CD4-positive, alpha-beta memory T cell (primary cell): ENCODE results near the gene NKAIN4. TPM values are rescaled to one million over a fixed set of nuclear protein-coding genes. Genes with fewer than 3 reads are reported as not detected.
A peak's percentile ranks its signal among the peaks of the same experiment; 100 is the strongest.

ENCODE experiments used
- CTCF ChIA-PET: fragments of 350-600 bp; sonication (Branson Sonifier 250); formaldehyde crosslinking; loops from one replicate; lab custom pipeline; 2021; ENCODE audit warnings: inconsistent platforms; ENCODE audit not compliant: partially characterized antibody; lab: Charles Lee
- POLR2A ChIA-PET: fragments of 350-600 bp; sonication (Branson Sonifier 250); formaldehyde crosslinking; loops from one replicate; lab custom pipeline; 2021; ENCODE audit not compliant: partially characterized antibody; lab: Charles Lee
- DNase-seq, 5 donors: peaks; one replicate each; pipeline versions ENCODE4 v3.0.0 to v3.0.0-alpha.2; 2020 to 2022; ENCODE audit warnings: mixed read lengths in 1 of 5
- H3K27ac ChIP-seq: one replicate; pipeline ENCODE4 v1.7.0; 2013; ENCODE audit warnings: low read depth, low read length
- H3K27me3 ChIP-seq: 2 replicates; pipeline ENCODE4 v1.7.0; 2013; ENCODE audit warnings: mild to moderate bottlenecking, low read length, moderate library complexity; ENCODE audit not compliant: insufficient read depth
- H3K36me3 ChIP-seq: 2 replicates; pipeline ENCODE4 v1.7.0; 2013; ENCODE audit warnings: mild to moderate bottlenecking, low read length, moderate library complexity; ENCODE audit not compliant: insufficient read depth
- H3K4me1 ChIP-seq: 2 replicates; pipeline ENCODE4 v1.7.0; 2013; ENCODE audit warnings: mild to moderate bottlenecking, low read length, moderate library complexity; ENCODE audit not compliant: insufficient read depth
- H3K4me3 ChIP-seq, 2 donors: one replicate each; pipeline ENCODE4 v1.7.0; 2013; ENCODE audit warnings: low read length in 2 of 2, mild to moderate bottlenecking in 1 of 2
- H3K9me3 ChIP-seq, 2 donors: one replicate each; pipeline ENCODE4 v1.7.0; 2013; ENCODE audit warnings: low read length in 2 of 2, control low read depth in 1 of 2; ENCODE audit not compliant: control insufficient read depth in 1 of 2
- H3K27ac Mint-ChIP-seq, 7 donors: one replicate each; pipeline ENCODE4 v1.8.0; 2020 to 2021; ENCODE audit warnings: mixed read lengths in 7 of 7, mild to moderate bottlenecking in 6 of 7, inconsistent platforms in 3 of 7, moderate library complexity in 3 of 7
- H3K27me3 Mint-ChIP-seq, 2 donors: one replicate each; pipeline ENCODE4 v1.8.0; 2020 to 2021; ENCODE audit warnings: mixed read lengths in 2 of 2
- H3K36me3 Mint-ChIP-seq, 2 donors: one replicate each; pipeline ENCODE4 v1.8.0; 2020 to 2021; ENCODE audit warnings: mixed read lengths in 2 of 2, inconsistent platforms in 1 of 2, mild to moderate bottlenecking in 1 of 2
- H3K4me1 Mint-ChIP-seq, 4 donors: one replicate each; pipeline ENCODE4 v1.8.0; 2020 to 2021; ENCODE audit warnings: mixed read lengths in 4 of 4, mild to moderate bottlenecking in 1 of 4
- H3K4me3 Mint-ChIP-seq, 8 donors: one replicate each; pipeline ENCODE4 v1.8.0; 2020 to 2021; ENCODE audit warnings: mixed read lengths in 8 of 8, mild to moderate bottlenecking in 7 of 8, moderate library complexity in 6 of 8, inconsistent platforms in 3 of 8
- H3K9me3 Mint-ChIP-seq, 8 donors: one replicate each; pipeline ENCODE4 v1.8.0; 2020 to 2021; ENCODE audit warnings: mixed read lengths in 8 of 8, mild to moderate bottlenecking in 5 of 8, inconsistent platforms in 3 of 8, moderate library complexity in 1 of 8
- intact Hi-C: fragments of 100-400 bp; cut with micrococcal nuclease; formaldehyde crosslinking; loops from one replicate; pipeline ENCODE4 v1.15.1; 2023
- polyA plus RNA-seq, 2 donors: library from polyadenylated mRNA; unstranded; fragments of 300-500 nt; fragmentation: Illumina TruSeq; gene quantifications; one replicate each; pipeline ENCODE4 v1.2.3, GENCODE V29; 2021
- total RNA-seq, 2 experiments: library from RNA; stranded (reverse); gene quantifications; one replicate each; pipeline ENCODE4 v1.2.3, GENCODE V29; 2021

Gene NKAIN4
- total and polyA plus RNA-seq, 4 experiments from 2014 or later = not detected

DNA sequence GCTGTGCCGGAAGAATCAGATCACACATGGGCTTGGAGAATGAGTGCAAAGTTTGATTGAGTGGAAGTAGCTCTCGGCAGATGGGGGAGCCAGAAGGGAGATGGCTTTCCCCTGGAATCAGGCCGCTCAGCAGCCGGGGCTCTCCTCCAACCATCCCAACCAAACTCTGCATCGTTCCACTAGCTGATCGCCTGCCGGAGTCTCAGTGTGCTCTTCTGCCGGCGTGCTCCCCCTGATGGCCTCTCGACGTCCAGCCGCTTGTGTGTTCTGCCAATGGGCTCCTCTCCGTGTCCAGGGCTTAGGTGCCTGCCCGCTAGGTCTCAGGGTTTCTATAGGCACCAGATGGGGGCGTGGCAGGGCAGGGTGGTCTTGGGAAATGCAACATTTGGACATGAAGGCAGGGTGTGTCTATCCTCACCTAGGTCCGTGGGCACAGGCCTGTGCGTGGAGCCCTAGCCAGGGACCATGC, 23.4 kb downstream of the NKAIN4 start:
- no peak overlapping the region for H3K27ac ChIP-seq
- Mint-ChIP-seq H3K36me3 (no peaks in the 10 kb centered on the region), H3K9me3 (no peaks in the 10 kb centered on the region), H3K4me3 (no peak overlapping the region), H3K27me3 (peaks cover 19 to 38% of the 10 kb centered on the region in 2 donors), H3K27ac (no peak overlapping the region), H3K4me1 (peaks cover 0 to 16% (median 0%) of the 10 kb centered on the region in 4 donors)
- H3K27me3 ChIP-seq = peaks cover 15% of the 10 kb centered on the region
- H3K9me3 ChIP-seq = no peaks in the 10 kb centered on the region
- peak in 1 of 5 donors; percentile 19 for DNase-seq
- POLR2A ChIA-PET = no interaction called here
- no peak overlapping the region for H3K4me3 ChIP-seq
- H3K36me3 ChIP-seq = no peaks in the 10 kb centered on the region
- CTCF ChIA-PET = no interaction called here
- no peaks in the 10 kb centered on the region for H3K4me1 ChIP-seq
- intact Hi-C loops = no loop called here

DNA sequence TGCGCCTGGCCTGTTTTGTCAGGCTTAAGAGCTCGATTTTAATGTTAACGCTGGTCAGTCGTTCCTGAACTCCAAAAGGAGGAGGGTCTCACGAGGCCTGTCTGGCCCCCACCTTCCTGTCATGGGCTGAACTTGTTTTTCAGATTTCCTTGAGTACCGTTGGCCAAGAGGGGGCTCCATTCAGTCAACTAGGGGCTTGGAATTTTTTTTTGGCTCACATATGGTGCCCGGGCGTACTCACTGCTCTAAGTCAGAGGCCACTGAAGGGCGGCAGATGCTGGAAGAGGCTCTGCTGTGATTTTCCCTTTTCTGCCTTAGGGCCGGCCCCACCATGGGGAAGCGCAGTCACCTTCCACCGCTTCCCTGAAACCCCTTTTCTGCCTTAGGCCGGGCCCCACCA, 25.5 kb downstream of the NKAIN4 start:
- H3K9me3 Mint-ChIP-seq = no peaks in the 10 kb centered on the region
- peaks cover 0 to 4% (median 0%) of the 10 kb centered on the region in 4 donors for H3K4me1 Mint-ChIP-seq
- intact Hi-C loops = no loop called here
- CTCF ChIA-PET = interaction anchor here (0.8 kb wide), 1 partner anchor 10 kb away, joined by 3 read pairs; no protein-coding TSS in a partner anchor
- DNase-seq = peak in 1 of 5 donors; percentile 17
- H3K27me3 Mint-ChIP-seq = peaks cover 19 to 35% of the 10 kb centered on the region in 2 donors
- no peak overlapping the region for H3K27ac ChIP-seq
- peaks cover 15% of the 10 kb centered on the region for H3K27me3 ChIP-seq
- POLR2A ChIA-PET = no interaction called here
- no peaks in the 10 kb centered on the region for H3K36me3 Mint-ChIP-seq
- H3K27ac Mint-ChIP-seq = no peak overlapping the region
- no peaks in the 10 kb centered on the region for H3K4me1 ChIP-seq
- H3K36me3 ChIP-seq = no peaks in the 10 kb centered on the region
- no peak overlapping the region for H3K4me3 Mint-ChIP-seq
- no peaks in the 10 kb centered on the region for H3K9me3 ChIP-seq
- H3K4me3 ChIP-seq = no peak overlapping the region

DNA sequence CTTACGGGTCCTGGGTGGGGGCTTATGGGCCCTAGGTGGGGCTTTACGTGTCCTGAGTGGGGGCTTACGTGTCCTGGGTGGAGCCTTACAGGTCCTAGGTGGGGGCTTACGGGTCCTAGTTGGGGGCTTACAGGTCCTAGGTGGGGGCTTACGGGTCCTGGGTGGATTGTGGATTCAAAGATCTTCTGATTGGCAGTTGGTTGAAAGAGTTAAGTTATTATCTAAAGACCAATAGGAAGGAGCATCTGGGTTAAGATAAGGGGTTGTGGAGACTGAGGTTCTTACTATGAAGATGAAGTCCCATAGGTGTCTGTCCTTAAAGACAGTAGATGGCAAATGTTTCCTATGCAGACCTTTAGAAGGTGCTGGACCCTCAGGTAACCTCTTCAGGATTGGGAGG, 27.0 kb downstream of the NKAIN4 start:
- no peak overlapping the region for H3K4me3 ChIP-seq
- no peak overlapping the region for H3K27ac ChIP-seq
- Mint-ChIP-seq H3K4me3 (no peak overlapping the region), H3K27ac (no peak overlapping the region), H3K27me3 (peaks cover 16 to 32% of the 10 kb centered on the region in 2 donors), H3K36me3 (no peaks in the 10 kb centered on the region), H3K9me3 (peaks cover 0 to 2% (median 0%) of the 10 kb centered on the region in 8 donors), H3K4me1 (peaks cover 0 to 4% (median 0%) of the 10 kb centered on the region in 4 donors)
- peaks cover 15% of the 10 kb centered on the region for H3K27me3 ChIP-seq
- no peaks in the 10 kb centered on the region for H3K4me1 ChIP-seq
- CTCF ChIA-PET = no interaction called here
- no peaks in the 10 kb centered on the region for H3K9me3 ChIP-seq
- no peaks in the 10 kb centered on the region for H3K36me3 ChIP-seq
- DNase-seq = peak in 1 of 5 donors; percentile 2
- POLR2A ChIA-PET = no interaction called here
- intact Hi-C loops = no loop called here

DNA sequence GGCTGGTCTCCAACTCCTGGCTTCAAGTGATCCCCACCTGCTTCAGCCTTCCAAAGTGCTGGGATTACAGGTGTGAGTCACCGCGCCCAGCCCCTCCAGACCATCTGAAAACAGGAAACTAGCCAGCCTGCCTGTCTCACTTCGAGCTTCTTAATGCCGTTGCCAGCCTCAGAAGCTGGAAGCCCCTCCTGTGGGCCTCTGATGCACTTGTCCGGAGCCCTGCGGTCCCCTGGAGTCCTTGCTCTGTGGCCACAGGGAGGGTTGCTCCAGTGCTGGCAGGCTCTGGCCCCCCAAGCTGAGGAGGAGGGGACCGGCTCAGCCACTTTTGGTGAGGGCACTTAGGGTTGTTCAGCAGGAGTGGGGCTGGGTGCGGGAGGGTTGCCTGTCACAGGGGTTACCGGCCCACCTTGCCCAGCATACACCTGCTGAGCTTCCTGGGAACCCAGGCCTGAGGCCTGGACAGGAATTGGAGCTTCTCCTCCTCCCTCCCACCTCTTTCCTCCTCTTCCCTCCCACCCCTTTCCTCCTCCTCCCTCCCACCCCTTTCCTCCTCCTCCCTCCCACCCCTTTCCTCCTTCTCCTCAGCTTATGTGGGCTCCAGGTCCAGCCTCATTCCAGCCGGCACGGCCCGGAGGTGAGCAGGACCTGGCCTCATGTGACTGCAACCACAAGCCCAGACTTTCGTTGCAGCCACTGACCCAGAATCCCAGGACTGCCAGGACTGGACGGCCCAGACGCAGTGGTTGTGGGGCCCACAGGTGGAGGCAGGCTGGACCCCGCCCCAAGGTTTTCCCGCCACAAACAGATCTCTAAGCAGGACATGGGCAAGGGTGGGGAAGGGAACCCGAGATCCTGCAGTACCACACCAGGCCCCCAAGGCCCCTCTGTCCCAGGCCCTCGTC, 28.0 kb downstream of the NKAIN4 start:
- Mint-ChIP-seq H3K9me3 (peaks cover 0 to 2% (median 0%) of the 10 kb centered on the region in 8 donors), H3K36me3 (no peaks in the 10 kb centered on the region), H3K27ac (no peak overlapping the region), H3K27me3 (peaks cover 12 to 23% of the 10 kb centered on the region in 2 donors), H3K4me3 (no peak overlapping the region), H3K4me1 (no peaks in the 10 kb centered on the region)
- DNase-seq = peak in 1 of 5 donors; percentile 16
- ChIA-PET CTCF (interaction anchor here (4.8 kb wide), 1 partner anchor 14 kb away, joined by 64 read pairs; the partner anchor contains the start of gene YTHDF1), POLR2A (no interaction called here)
- no peak overlapping the region for H3K27ac ChIP-seq
- no peaks in the 10 kb centered on the region for H3K36me3 ChIP-seq
- H3K4me3 ChIP-seq = no peak overlapping the region
- intact Hi-C loops = no loop called here
- no peaks in the 10 kb centered on the region for H3K9me3 ChIP-seq
- peaks cover 15% of the 10 kb centered on the region for H3K27me3 ChIP-seq
- no peaks in the 10 kb centered on the region for H3K4me1 ChIP-seq

GRCh38 chr20:63225082-63225454, 29.2 kb downstream of the NKAIN4 start:
- Histone ChIP-seq H3K36me3 (no peaks in the 10 kb centered on the region), H3K4me3 (no peak overlapping the region), H3K9me3 (no peaks in the 10 kb centered on the region), H3K27ac (no peak overlapping the region), H3K4me1 (no peaks in the 10 kb centered on the region), H3K27me3 (peaks cover 7% of the 10 kb centered on the region)
- H3K27ac Mint-ChIP-seq = no peak overlapping the region
- peaks cover 0 to 2% (median 0%) of the 10 kb centered on the region in 8 donors for H3K9me3 Mint-ChIP-seq
- POLR2A ChIA-PET = no interaction called here
- no peaks in the 10 kb centered on the region for H3K36me3 Mint-ChIP-seq
- DNase-seq = no peak
- intact Hi-C loops = no loop called here
- H3K27me3 Mint-ChIP-seq = peaks cover 10 to 18% of the 10 kb centered on the region in 2 donors
- H3K4me3 Mint-ChIP-seq = no peak overlapping the region
- CTCF ChIA-PET = interaction anchor here (2.8 to 4.8 kb wide), 5 partner anchors 10 to 156 kb away, joined by 12 to 64 read pairs (median 33); partner anchors contain the start of genes ARFGAP1, BIRC7 and YTHDF1
- no peaks in the 10 kb centered on the region for H3K4me1 Mint-ChIP-seq

DNA sequence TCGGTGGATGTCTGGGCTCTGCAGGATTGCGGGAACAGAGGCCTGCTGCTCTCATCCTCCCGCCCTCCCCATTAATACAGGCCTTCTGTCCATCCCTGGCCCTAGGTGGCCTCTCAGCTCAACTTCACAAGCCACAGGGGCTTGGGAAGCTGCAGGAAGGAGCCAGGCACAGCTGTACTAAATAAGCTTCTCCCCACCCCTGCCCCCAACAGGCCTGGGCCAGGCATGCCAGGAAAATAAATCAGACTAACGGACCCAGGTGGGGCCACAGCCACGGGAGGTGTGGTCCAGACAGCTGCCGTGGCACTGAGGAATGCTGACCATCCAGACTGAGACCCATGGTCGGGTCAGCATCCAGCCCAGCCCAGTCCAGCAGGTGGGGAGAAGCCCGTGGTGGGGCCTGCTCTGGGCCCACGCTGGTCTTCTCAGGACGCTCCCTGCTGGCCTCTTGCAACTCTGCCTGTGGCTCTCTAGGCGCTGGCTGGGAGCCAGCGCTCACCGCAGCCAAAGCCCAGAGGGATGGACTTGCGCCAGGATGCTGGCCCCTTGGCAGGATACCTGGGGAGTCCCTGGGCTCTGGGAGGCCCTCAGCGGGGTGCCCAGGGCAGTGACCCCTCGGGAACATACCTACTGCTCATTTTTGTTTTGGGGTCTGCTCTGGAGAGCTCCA, 29.7 kb downstream of the NKAIN4 start:
- Histone ChIP-seq H3K4me1 (no peaks in the 10 kb centered on the region), H3K27ac (no peak overlapping the region), H3K4me3 (no peak overlapping the region), H3K36me3 (no peaks in the 10 kb centered on the region), H3K9me3 (no peaks in the 10 kb centered on the region), H3K27me3 (peaks cover 5% of the 10 kb centered on the region)
- Mint-ChIP-seq H3K4me3 (peak overlapping the region in 1 of 8 donors; percentile 26), H3K27ac (no peak overlapping the region), H3K9me3 (peaks cover 0 to 2% (median 0%) of the 10 kb centered on the region in 8 donors), H3K27me3 (peaks cover 4 to 14% of the 10 kb centered on the region in 2 donors), H3K36me3 (no peaks in the 10 kb centered on the region), H3K4me1 (no peaks in the 10 kb centered on the region)
- intact Hi-C loops = no loop called here
- CTCF ChIA-PET = interaction anchor here (1.1 to 4.8 kb wide), 11 partner anchors 11 to 157 kb away, joined by 3 to 64 read pairs (median 12); partner anchors contain the start of genes ARFGAP1, BIRC7 and YTHDF1
- POLR2A ChIA-PET = no interaction called here
- no peak for DNase-seq

- no peaks in the 10 kb centered on the region for H3K36me3 ChIP-seq
- ChIA-PET POLR2A (no interaction called here), CTCF (interaction anchor here (0.6 to 4.8 kb wide), 27 partner anchors 11 to 895 kb away, joined by 3 to 64 read pairs (median 5); partner anchors contain the start of genes ARFGAP1, BIRC7 and YTHDF1)
- H3K4me3 Mint-ChIP-seq = no peak overlapping the region
- H3K9me3 Mint-ChIP-seq = peaks cover 0 to 2% (median 0%) of the 10 kb centered on the region in 8 donors
- DNase-seq = no peak
- no peaks in the 10 kb centered on the region for H3K4me1 ChIP-seq
- H3K27me3 ChIP-seq = no peaks in the 10 kb centered on the region
- H3K9me3 ChIP-seq = no peaks in the 10 kb centered on the region
- no peak overlapping the region for H3K27ac Mint-ChIP-seq
- no peak overlapping the region for H3K4me3 ChIP-seq
- peaks cover 0 to 8% of the 10 kb centered on the region in 2 donors for H3K27me3 Mint-ChIP-seq
- no peaks in the 10 kb centered on the region for H3K4me1 Mint-ChIP-seq
- no peak overlapping the region for H3K27ac ChIP-seq
- H3K36me3 Mint-ChIP-seq = no peaks in the 10 kb centered on the region
- intact Hi-C loops = loop anchor here (1.0 kb wide), 1 partner anchor 67 kb away; no protein-coding TSS in a partner anchor
Observed at GRCh38 chr20:63223826-63224207, 30.4 kb downstream of the NKAIN4 start.
